Omental fat pad (tissue), 4 donors: Measurements from ENCODE around the gene NRSN1. TPM values are rescaled to one million over a fixed set of nuclear protein-coding genes. Genes with fewer than 3 reads are reported as not detected.

Experiments
- ATAC-seq: fragments of 150-250 bp; one replicate; pipeline ENCODE4 v1.9.1; 2016; ENCODE audit warnings: mild to moderate bottlenecking, moderate library complexity; ENCODE audit not compliant: low FRiP score
- DNase-seq: peaks from one replicate; pipeline ENCODE4 v3.0.0-alpha.2; 2019; ENCODE audit warnings: low spot score
- total RNA-seq, 4 donors: library from RNA; depleted of rRNA; stranded (reverse); fragments of >200 nt; gene quantifications; one replicate each; pipeline ENCODE4 v1.1.0, GENCODE V29; 2016
- TF ChIP-seq, protein P1 (sequence below), 3 donors: fragments of 450-650 bp; IDR thresholded peaks; one replicate each; pipeline ENCODE4 v1.5.1; 2016 to 2017; ENCODE audit warnings: antibody characterized with exemption in 3 of 3, mild to moderate bottlenecking in 3 of 3, moderate library complexity in 2 of 3

The NRSN1 gene
- total RNA-seq, 4 donors from 2014 or later, result not detected

DNA sequence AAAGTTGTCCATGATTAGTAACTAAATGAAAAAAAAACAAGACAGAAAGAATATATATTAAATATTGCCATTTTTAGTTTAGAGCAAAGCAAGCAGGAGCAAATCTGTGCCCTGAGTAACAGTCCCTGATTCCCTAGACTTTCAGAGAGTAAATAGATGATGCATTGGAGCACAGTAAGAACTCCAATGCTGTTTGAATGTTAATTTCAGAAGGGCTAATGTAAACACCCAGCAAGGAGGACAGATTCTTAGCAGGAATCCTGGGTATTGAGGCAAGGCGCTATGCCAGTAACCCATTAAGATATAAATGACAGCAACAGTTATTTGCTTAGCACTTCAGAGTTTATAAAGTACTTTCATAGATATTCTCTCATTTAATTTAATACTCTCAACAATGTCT is 15.6 kb upstream of the NRSN1 start:
- DNase-seq (no peak), ATAC-seq (no peak)
- TF ChIP-seq, protein P1, sequence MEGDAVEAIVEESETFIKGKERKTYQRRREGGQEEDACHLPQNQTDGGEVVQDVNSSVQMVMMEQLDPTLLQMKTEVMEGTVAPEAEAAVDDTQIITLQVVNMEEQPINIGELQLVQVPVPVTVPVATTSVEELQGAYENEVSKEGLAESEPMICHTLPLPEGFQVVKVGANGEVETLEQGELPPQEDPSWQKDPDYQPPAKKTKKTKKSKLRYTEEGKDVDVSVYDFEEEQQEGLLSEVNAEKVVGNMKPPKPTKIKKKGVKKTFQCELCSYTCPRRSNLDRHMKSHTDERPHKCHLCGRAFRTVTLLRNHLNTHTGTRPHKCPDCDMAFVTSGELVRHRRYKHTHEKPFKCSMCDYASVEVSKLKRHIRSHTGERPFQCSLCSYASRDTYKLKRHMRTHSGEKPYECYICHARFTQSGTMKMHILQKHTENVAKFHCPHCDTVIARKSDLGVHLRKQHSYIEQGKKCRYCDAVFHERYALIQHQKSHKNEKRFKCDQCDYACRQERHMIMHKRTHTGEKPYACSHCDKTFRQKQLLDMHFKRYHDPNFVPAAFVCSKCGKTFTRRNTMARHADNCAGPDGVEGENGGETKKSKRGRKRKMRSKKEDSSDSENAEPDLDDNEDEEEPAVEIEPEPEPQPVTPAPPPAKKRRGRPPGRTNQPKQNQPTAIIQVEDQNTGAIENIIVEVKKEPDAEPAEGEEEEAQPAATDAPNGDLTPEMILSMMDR (IDR thresholded peaks at IDR 0.05), result no peak

GRCh38 chr6:24113891-24114290 is 12.1 kb upstream of the NRSN1 start:
- ATAC-seq (no peak), DNase-seq (no peak)
- TF ChIP-seq, protein P1 (IDR thresholded peaks at IDR 0.05), result no peak

DNA sequence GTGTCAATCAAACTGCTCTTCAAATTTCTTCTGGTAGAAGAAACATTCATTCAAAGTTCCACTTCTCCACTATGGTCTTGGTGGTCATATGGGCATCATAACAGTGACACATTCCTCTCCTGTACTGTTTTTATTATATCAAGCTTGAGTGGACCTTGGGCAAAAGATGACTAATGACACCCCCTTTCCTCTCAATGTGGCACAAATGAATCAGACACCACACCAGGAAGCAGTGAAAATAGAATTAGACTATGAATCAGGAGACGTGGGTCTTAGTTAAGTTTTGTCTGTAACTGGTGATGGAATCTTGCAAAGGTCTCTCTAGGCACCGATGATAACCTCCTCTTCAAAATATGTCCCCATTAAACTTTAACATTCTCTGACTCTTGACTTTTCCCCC is 9.0 kb upstream of the NRSN1 start:
- ATAC-seq (no peak), DNase-seq (no peak)
- TF ChIP-seq, protein P1 (IDR thresholded peaks at IDR 0.05), result no peak

DNA sequence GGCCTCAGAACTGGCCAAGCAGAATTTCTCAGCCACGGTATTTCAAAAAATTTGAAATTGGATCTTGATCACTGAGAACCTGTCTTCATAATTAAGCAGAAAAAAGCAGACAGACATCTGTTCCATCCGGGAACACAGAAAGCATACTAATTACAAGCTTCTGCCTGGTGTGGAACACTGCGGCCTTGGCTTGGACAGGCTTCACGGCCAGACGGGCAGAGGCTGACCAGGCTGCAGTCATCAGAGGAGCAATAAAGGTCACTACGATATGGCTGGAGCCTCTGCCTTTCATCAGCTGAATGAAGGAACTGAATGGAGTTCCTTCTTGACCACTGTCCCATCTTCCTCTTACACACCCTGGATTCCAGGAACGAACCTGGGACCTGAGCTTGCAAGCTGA is 3.9 kb upstream of the NRSN1 start:
- DNase-seq (no peak), ATAC-seq (no peak)
- TF ChIP-seq, protein P1 (IDR thresholded peaks at IDR 0.05), result no peak

DNA sequence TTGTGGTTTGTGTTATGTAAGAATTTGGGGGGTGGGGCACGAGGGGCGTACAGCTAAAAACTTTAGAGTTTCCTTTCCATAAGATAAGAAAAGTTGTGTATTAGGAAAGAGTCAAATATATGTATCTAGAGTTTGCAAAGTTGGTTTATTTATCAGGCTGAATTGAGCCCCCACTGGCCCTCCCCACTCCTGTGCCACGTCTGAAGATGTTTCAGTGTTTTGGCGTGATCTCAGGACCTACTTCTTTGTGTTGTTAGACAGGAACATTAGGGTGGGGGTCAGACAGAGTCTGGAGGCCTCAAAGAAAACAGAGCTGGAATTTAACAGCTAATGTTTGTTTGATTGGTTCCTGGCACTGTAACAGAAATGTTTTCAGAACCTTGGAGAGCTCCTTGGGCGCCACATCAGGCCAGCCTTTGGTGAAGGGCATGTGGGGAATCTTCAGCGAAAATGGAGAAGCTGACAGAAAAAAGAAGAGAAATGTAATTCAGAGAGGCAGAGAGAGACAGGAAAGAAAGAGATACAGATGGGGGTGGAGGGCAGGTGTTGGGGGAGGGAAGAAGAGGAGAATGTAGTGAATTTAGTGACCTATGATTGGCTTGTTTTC is 674 bp downstream of the NRSN1 start:
- no peak for DNase-seq
- no peak for ATAC-seq
- TF ChIP-seq, protein P1 (IDR thresholded peaks at IDR 0.05), result no peak

DNA sequence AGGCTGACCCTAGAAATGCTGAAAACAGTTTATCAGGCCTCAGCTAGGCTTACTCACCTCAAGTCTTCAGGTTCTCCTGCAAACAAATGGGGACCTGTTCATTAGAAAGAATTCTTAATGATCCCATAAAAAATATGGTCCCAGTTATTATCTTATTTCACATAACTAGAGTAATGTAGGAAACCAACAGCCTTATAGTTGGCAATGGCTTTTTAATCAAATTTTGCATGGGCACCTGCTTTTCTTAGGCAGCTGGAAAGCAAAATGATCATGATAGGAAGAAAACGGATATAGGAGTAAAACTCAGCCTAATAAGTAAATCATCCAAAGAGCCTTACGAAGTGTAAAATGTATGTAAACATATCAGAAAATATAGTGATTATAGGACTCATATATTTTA is 1.3 kb downstream of the NRSN1 start:
- DNase-seq, result no peak
- no peak for ATAC-seq
- TF ChIP-seq, protein P1 (IDR thresholded peaks at IDR 0.05), result no peak

DNA sequence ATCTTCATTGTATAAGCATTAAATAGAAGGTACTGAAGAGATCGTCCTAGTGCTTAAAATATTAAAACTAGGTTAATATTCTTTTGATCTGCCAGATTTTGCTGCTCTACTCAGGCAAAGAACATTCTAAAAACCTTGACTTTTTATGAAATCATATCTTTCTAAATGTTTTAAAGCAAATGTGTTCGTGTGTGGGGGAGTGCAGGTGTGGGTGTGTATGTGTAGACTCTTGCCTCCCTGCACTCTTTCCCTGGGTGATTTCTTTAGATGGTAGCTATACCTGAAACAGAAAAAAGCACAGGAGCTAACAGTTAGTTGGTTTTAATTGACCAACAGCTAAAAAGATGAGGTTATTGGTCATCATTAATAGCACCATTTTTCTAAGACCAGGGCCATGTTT is 5.7 kb downstream of the NRSN1 start:
- TF ChIP-seq, protein P1 (IDR thresholded peaks at IDR 0.05), result no peak
- no peak for DNase-seq
- ATAC-seq, result no peak
